SK-N-DZ (cell line): ENCODE results near the gene GPR26. TPM values are rescaled to one million over a fixed set of nuclear protein-coding genes. Genes with fewer than 3 reads are reported as not detected.

Source experiments
- DNase-seq: peaks from one replicate; pipeline ENCODE4 v3.0.0-alpha.2; 2015; ENCODE audit warnings: low spot score
- polyA plus RNA-seq, 2 experiments: library from polyadenylated mRNA; depleted of rRNA; stranded (reverse); fragments of >200 nt; gene quantifications; 2 replicates each; pipeline ENCODE4 v1.2.3, GENCODE V29; 2014

The GPR26 gene
- polyA plus RNA-seq (2014; cell fraction: cytosol; rRNA removed): not detected in 2 replicates
- not detected in 2 replicates for polyA plus RNA-seq (2014; cell fraction: nucleus; rRNA removed)

- no peak for DNase-seq
Measured at GRCh38 chr10:123666318-123667236, at the start of gene GPR26. Gene GPR26 (plus strand): TSS chr10:123666355. CDS start chr10:123666408, 53 bp downstream.

GRCh38 chr10:123618224-123618623 is 47.9 kb upstream of the GPR26 start:
- DNase-seq: no peak

DNA sequence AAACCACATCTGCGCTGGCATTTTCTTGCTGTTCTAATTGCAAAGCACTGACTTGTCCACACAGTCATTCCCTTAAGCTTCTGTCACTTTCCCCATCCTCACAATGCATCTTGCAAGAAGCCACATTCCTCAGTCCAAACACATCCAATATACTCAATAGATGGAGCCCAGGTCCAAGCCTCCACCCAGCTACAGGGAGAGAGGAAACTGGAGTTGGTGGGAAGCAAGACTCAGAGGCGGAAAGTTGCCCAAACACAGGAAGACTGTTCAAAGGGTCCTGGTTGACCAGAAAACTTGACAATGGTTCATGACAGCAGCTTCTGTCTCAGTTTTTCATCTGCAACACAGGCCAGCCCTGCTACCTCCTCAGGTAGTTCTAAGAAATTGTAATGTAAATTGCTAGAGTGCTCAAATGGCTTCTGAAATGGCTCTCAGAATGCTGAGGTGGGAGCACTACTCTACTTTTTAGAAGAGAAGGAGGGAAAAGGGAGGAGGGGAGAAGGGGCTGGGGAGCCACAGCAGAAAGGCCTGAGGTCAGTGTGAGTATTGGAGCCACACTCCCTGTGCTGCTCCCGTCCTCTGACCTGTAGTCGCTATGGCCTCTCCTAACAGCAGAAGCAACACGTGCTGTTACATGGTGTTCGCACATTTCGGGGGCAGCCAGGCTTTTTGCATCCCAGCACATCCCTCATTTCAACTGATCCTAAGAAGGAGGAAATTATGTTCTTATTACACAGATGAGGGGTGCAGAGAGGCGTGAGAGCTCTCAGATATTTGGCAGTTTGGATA is 46.9 kb upstream of the GPR26 start:
- DNase-seq: no peak

GRCh38 chr10:123620621-123621020 is 45.5 kb upstream of the GPR26 start:
- DNase-seq: no peak

GRCh38 chr10:123621492-123621891 is 44.7 kb upstream of the GPR26 start:
- DNase-seq: no peak

- no peak for DNase-seq
Measured at GRCh38 chr10:123621916-123622315, 44.2 kb upstream of the GPR26 start.

DNA sequence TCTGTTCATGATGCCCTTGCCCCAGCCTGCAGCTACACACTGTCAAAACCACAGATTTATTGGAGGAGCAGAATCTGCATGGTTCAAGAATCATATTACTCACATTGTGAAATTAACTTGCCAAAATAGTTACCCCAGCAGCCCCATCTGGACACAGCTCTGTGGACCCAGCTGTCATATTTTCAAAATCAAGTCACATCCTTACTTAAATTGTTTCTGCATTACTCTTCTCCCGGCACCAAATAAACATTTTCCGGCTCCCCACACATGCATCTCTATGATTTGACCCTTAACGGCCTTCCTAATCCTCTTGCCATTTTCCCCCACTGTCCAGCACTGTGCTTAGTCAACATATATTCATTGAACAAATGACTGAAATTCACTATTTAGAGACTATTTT is 43.8 kb upstream of the GPR26 start:
- DNase-seq: no peak

DNA sequence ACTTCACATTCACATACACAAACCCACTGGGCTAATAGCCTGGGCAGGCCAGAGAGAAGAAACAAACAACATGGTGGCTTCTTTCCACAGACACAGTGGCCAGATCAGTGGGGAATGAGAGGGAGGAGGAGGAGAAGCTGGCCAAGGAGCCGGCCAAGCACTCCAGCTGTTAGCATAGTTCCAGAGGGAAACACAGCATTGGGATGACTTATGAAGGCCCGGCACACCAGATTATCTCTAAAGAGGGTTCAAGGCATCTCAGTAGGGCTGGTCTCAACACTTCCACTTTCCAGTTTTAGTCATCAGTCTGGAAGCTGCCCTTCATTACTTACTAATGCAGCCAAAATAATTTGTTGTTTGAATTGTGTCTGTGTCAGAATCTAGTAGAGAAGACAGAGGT is 42.1 kb upstream of the GPR26 start:
- no peak for DNase-seq

DNA sequence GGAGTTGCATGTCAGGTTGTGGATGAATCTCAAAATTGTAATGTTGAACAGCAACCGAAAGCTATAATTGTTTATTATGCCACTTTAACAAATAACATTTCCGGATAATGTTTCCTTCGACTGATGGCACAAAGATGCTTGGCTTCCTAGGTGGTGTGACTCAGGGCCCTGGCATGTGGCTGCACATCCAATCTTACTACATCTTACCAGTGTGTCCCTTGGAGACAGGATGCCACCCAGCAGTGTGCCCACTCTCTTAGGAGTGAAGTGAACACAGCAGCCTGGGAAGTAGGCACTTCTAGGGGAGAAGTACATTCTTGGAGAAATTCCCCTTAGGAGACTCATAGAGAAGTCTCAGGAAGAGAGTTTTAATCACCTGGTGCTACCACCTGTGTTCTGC is 33.0 kb upstream of the GPR26 start:
- DNase-seq: no peak

DNA sequence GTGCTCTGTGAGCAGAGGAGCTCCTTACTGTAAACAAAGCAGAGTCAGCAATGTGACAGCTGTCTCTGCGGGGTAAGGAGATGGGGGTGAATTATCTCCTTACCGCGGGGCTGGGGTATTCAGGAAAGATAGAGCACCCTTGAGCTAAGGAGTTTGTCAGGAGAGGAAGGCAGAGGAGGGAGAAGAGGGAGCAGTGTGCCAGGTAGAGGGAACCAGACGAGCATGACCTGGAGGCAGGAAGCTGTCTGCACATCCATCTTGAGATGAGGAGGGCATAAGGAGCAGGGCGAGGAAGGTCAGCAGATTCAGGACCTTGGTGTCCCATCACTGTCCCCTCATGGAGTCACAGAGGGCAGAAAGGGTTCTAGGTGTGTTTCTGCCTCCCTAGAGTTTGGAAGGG is 32.5 kb upstream of the GPR26 start:
- no peak for DNase-seq

- no peak for DNase-seq
Measured at GRCh38 chr10:123634221-123634620, 31.9 kb upstream of the GPR26 start.

GRCh38 chr10:123635131-123635530 is 31.0 kb upstream of the GPR26 start:
- no peak for DNase-seq

- DNase-seq: no peak
Measured at GRCh38 chr10:123635745-123636144, 30.4 kb upstream of the GPR26 start.

GRCh38 chr10:123636598-123637325 is 29.4 kb upstream of the GPR26 start:
- no peak for DNase-seq

DNA sequence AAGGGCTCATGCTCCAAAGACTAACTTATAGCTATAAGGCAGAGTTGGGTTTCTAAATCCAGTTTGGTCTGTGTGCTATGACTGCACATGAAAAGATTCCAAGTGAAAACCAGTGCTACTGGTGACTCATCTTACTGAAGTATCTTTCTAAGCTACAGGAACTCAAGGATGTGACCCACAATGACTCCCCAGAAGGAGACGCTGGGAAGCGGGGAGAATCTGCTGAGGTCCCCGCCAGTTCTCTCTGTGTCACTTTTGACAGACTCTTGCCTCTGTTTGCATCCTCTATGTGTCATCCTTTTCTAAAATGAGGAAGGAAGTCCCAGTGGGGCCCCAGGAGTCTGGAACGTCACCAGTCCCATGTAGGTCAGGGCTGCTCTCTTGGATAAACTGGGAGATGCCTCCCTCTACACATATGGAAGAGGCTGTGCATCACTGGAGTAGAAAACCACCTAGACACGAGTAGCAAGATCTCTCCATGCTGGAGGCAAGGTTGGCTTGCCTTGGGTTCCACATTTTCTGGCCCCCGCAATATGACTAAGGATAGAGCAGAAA is 28.8 kb upstream of the GPR26 start:
- no peak for DNase-seq

GRCh38 chr10:123639131-123639530 is 27.0 kb upstream of the GPR26 start:
- no peak for DNase-seq

GRCh38 chr10:123640016-123640535 is 26.1 kb upstream of the GPR26 start:
- DNase-seq: no peak

DNA sequence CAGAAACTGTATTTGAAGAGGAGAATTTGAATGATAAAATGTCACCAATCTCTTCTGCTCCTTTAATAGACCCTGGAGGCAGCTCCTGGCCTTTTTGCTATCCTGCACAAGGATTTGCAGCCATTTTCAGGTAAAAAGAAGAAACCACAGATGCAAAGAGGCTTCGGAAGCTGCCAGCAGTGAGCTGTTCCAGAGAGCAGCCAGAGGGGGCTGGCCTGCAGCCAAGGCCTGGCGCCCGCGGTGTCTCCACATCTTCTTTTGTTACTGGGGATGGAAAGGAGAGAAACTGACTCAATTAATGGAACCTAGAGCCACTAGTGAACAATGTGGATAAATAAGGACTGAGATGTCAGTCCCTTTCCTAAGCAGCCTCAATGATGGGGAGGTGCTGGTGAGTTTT is 23.9 kb upstream of the GPR26 start:
- no peak for DNase-seq

- no peak for DNase-seq
Measured at GRCh38 chr10:123642697-123643096, 23.5 kb upstream of the GPR26 start.

- no peak for DNase-seq
Measured at GRCh38 chr10:123643315-123643714, 22.8 kb upstream of the GPR26 start.

DNA sequence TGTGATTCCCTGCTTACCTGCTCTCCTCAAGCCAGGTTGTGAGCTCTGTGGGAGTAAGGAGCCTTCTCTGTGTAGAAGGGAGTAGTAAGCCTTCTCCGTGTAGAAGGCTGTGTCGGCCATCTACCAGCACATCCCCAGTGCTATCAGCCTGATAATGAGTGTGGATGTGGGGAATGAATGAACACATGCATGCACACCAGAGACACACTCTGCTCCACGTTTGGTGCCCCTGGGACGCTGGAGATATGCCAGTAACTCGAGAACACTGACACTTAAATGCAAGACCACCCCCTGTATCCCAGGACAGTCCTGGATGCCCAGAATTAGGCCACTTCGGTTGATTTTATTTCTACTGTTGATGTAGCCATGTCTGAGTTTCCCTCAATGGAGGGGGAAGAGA is 21.1 kb upstream of the GPR26 start:
- no peak for DNase-seq
